ENCODE results near the gene ARMH2. TPM values are rescaled to one million over a fixed set of nuclear protein-coding genes. Genes with fewer than 3 reads are reported as not detected.

ARMH2 gene
- polyA plus RNA-seq, 3 donors from 2014 or later, result not detected

DNA sequence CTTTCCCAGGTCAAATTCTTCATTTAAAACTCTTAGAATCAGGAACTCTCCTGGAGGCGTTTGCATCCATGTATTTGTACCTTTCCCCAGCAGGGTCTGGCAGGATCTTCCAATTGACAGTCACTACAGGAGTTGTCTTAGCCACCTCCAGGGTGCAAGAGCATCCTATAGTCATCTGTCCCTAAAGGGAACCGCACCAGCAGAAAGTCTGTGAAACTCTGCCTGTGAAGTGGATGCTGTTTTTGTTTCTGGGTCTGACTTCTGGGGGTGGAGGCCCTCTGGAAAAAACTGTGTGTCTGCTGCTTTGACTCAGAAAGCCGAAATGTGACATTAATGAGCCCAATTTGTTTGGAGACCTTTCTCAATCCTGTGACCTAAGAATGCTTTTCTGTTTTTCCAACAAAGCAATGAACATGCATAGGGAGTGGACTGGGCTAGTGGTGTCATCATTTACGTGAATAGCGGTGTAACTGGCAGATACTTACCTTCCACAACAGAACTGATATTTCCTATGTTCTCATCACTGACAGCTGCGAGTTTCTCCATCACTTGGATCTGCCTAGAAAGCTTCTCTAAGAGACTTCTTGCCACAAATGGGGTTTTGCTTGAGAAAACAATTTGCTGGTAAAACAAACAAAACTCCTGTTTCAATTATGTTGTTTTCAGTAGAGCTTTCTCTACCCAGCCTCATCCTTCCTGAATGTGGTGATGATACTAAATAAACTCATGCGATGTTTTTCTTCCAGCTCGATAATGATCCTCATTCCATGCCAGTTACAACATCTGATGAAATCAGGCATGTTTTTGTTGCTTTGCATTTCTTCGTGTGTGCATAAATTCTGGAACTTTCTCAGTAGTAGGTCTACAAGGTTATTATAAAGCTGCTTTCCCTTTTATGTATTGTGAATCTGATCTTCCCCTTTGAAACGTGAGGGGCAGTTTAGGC is 33.3 kb upstream of the ARMH2 start:
- H3K36me3 Mint-ChIP-seq, result peaks cover 31 to 89% (median 61%) of the 10 kb centered on the region in 3 donors
- H3K4me1 Mint-ChIP-seq, result peaks cover 33 to 66% of the 10 kb centered on the region in 2 donors
- DNase-seq, result no peak
- peak overlapping the region; percentile 28 to 89 (median 69) for H3K27ac Mint-ChIP-seq
- H3K27me3 Mint-ChIP-seq (ENCODE audit: low read depth in 3 of 3), result peaks cover 2 to 50% (median 12%) of the 10 kb centered on the region in 3 donors
- H3K9me3 Mint-ChIP-seq, result no peaks in the 10 kb centered on the region
- no peak overlapping the region for H3K4me3 Mint-ChIP-seq

DNA sequence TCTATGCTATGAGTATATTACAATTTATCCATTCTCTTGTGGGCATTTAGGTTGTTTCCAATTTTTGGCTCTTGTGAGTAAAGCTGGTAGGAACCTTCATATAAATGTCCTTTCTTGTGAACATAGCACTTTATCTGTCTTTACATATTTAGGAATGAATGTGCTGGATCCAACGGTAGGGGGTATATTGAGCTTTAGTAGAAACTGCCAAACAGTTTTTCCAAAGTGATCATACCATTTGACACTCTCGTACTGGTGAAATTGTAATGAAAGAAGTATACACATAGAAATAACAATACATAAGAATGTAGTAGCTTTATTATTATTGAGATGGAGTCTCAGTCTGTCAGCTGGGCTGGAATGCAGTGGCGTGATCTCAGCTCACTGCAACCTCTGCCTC is 30.9 kb upstream of the ARMH2 start:
- Mint-ChIP-seq H3K9me3 (no peaks in the 10 kb centered on the region), H3K4me3 (no peak overlapping the region), H3K27me3 (ENCODE audit: low read depth in 3 of 3) (peaks cover 2 to 38% (median 6%) of the 10 kb centered on the region in 3 donors), H3K27ac (peak overlapping the region in 2 of 6 donors; percentile 49 to 59), H3K4me1 (peaks cover 22 to 51% of the 10 kb centered on the region in 2 donors), H3K36me3 (peaks cover 29 to 76% (median 57%) of the 10 kb centered on the region in 3 donors)
- no peak for DNase-seq

DNA sequence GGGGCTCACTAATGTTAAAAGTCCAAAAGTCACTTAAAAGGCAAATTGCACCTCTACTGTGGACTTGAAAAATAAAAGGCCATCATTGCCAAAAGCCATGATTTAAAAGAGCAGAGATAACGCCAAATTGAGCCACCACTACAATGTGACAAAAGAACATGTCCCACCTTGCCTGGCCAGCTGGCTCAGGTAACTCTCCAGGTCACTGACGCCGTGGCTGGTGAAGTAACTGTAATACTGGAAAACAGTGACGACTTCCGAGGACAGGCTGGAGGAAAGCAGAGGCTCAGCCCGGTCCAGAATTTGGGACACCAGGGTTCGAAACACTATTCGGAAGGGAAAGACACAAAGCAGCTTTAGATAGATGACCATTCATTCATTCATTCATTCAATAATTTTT is 29.3 kb upstream of the ARMH2 start:
- Mint-ChIP-seq H3K36me3 (peaks cover 24 to 70% (median 54%) of the 10 kb centered on the region in 3 donors), H3K4me1 (peaks cover 16 to 49% of the 10 kb centered on the region in 2 donors), H3K27ac (peak overlapping the region in 5 of 6 donors; percentile 51 to 68 (median 64)), H3K4me3 (no peak overlapping the region), H3K27me3 (ENCODE audit: low read depth in 3 of 3) (peaks cover 0 to 34% (median 2%) of the 10 kb centered on the region in 3 donors), H3K9me3 (no peaks in the 10 kb centered on the region)
- no peak for DNase-seq

- peaks cover 10 to 46% of the 10 kb centered on the region in 2 donors for H3K4me1 Mint-ChIP-seq
- H3K27ac Mint-ChIP-seq, result peak overlapping the region in 5 of 6 donors; percentile 25 to 68 (median 51)
- peaks cover 17 to 62% (median 46%) of the 10 kb centered on the region in 3 donors for H3K36me3 Mint-ChIP-seq
- no peak overlapping the region for H3K4me3 Mint-ChIP-seq
- H3K9me3 Mint-ChIP-seq, result no peaks in the 10 kb centered on the region
- peaks cover 0 to 30% (median 2%) of the 10 kb centered on the region in 3 donors for H3K27me3 Mint-ChIP-seq (ENCODE audit: low read depth in 3 of 3)
- no peak for DNase-seq
Observed at GRCh38 chr6:24827162-24827561, 28.4 kb upstream of the ARMH2 start.

GRCh38 chr6:24825130-24825630 is 26.5 kb upstream of the ARMH2 start:
- DNase-seq, result no peak
- Mint-ChIP-seq H3K36me3 (peaks cover 12 to 56% (median 38%) of the 10 kb centered on the region in 3 donors), H3K4me3 (no peak overlapping the region), H3K4me1 (peaks cover 24 to 51% of the 10 kb centered on the region in 2 donors), H3K27ac (peak overlapping the region in 5 of 6 donors; percentile 53 to 83 (median 70)), H3K9me3 (no peaks in the 10 kb centered on the region), H3K27me3 (ENCODE audit: low read depth in 3 of 3) (peaks cover 0 to 24% (median 4%) of the 10 kb centered on the region in 3 donors)

GRCh38 chr6:24824142-24824938 is 25.6 kb upstream of the ARMH2 start:
- peak overlapping the region in 5 of 6 donors; percentile 45 to 78 (median 57) for H3K27ac Mint-ChIP-seq
- no peak for DNase-seq
- H3K36me3 Mint-ChIP-seq, result peaks cover 12 to 49% (median 38%) of the 10 kb centered on the region in 3 donors
- peaks cover 24 to 52% of the 10 kb centered on the region in 2 donors for H3K4me1 Mint-ChIP-seq
- peaks cover 0 to 21% (median 4%) of the 10 kb centered on the region in 3 donors for H3K27me3 Mint-ChIP-seq (ENCODE audit: low read depth in 3 of 3)
- no peak overlapping the region for H3K4me3 Mint-ChIP-seq
- H3K9me3 Mint-ChIP-seq, result no peaks in the 10 kb centered on the region

GRCh38 chr6:24823185-24823584 is 24.5 kb upstream of the ARMH2 start:
- Mint-ChIP-seq H3K36me3 (peaks cover 12 to 50% (median 41%) of the 10 kb centered on the region in 3 donors), H3K9me3 (no peaks in the 10 kb centered on the region), H3K27ac (peak overlapping the region in 3 of 6 donors; percentile 19 to 46 (median 42)), H3K4me1 (peaks cover 25 to 60% of the 10 kb centered on the region in 2 donors), H3K27me3 (ENCODE audit: low read depth in 3 of 3) (peaks cover 0 to 15% (median 4%) of the 10 kb centered on the region in 3 donors), H3K4me3 (no peak overlapping the region)
- no peak for DNase-seq

DNA sequence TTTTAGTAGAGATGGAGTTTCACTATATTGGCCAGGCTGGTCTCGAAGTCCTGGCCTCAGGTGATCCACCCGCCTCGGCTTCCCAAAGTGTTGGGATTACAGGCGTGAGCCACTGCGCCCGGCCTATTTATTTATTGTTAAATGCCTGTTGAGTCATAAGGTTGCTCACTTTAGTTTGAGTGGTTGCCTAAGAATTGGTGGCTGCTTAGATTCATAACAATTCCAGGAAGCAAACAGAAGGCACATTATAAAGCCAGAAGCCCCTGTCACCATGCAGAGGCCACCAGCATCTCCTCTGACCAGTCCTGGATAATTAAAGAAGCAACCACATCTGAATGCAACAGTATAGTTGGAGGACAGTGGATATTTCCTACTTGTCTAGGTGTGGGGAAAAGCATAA is 24.0 kb upstream of the ARMH2 start:
- Mint-ChIP-seq H3K4me3 (no peak overlapping the region), H3K9me3 (no peaks in the 10 kb centered on the region), H3K4me1 (peaks cover 25 to 56% of the 10 kb centered on the region in 2 donors), H3K27me3 (ENCODE audit: low read depth in 3 of 3) (peaks cover 0 to 15% (median 4%) of the 10 kb centered on the region in 3 donors), H3K27ac (peak overlapping the region in 3 of 6 donors; percentile 17 to 46 (median 20)), H3K36me3 (peaks cover 12 to 50% (median 36%) of the 10 kb centered on the region in 3 donors)
- DNase-seq, result no peak

DNA sequence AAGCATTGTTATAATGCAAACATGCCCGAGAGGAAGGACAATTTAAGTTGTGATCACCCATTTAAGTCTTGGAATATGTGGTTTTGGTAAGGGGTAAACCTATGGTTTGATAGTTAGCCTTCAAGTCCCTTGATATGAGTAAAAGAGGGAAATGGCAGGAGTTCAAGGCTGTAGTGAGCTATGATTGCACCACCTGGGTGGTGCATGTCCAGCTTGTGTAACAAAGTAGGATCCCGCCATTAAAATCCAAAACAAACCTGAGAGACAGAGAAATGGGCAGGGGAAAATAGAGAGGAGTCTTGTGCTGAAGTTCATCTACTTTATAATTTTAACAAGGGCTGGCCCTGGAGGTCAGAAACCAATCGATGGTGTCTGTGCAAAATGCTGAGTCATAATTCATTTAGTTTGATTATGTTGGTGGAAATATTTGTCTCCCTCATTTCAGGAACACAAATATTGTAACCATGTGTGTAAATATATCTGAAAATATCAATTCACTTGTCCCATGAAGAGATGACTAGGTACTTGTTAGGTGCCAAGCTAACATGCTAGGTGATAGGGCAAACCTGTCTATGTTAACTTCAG is 23.2 kb upstream of the ARMH2 start:
- Mint-ChIP-seq H3K36me3 (peaks cover 12 to 45% (median 30%) of the 10 kb centered on the region in 3 donors), H3K27me3 (ENCODE audit: low read depth in 3 of 3) (peaks cover 0 to 15% (median 4%) of the 10 kb centered on the region in 3 donors), H3K9me3 (no peaks in the 10 kb centered on the region), H3K4me1 (peaks cover 25 to 52% of the 10 kb centered on the region in 2 donors), H3K27ac (peak overlapping the region; percentile 62 to 86 (median 74)), H3K4me3 (peak overlapping the region in 1 of 5 donors; percentile 44)
- no peak for DNase-seq

DNA sequence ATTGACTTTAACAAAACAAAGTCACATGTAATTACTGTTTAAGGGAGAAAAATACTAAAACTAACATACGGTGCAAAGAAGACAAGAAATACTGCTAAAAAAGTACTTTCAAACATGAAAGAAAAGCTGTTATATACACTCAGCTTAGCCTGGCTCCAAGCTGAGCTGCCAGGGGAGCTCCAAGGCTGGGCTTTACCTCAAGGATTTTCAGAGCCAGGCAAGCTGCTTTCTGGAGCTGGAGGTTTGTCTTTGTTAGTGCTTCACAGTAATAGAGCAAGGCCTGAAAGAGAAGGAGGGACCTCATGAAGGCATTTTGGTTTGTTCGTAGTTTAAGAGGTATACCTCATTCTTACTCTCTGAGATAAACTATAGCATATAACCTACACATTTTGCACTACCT is 19.6 kb upstream of the ARMH2 start:
- Mint-ChIP-seq H3K27me3 (ENCODE audit: low read depth in 3 of 3) (peaks cover 0 to 7% (median 4%) of the 10 kb centered on the region in 3 donors), H3K36me3 (peaks cover 0 to 29% (median 16%) of the 10 kb centered on the region in 3 donors), H3K4me3 (no peak overlapping the region), H3K4me1 (peaks cover 16 to 33% of the 10 kb centered on the region in 2 donors), H3K9me3 (no peaks in the 10 kb centered on the region), H3K27ac (peak overlapping the region in 5 of 6 donors; percentile 30 to 79 (median 68))
- DNase-seq, result no peak

- Mint-ChIP-seq H3K27me3 (ENCODE audit: low read depth in 3 of 3) (peaks cover 3 to 12% (median 7%) of the 10 kb centered on the region in 3 donors), H3K4me1 (peaks cover 2 to 11% of the 10 kb centered on the region in 2 donors), H3K9me3 (no peaks in the 10 kb centered on the region), H3K36me3 (peaks cover 10 to 36% (median 16%) of the 10 kb centered on the region in 3 donors), H3K4me3 (no peak overlapping the region), H3K27ac (peak overlapping the region in 5 of 6 donors; percentile 18 to 68 (median 58))
- DNase-seq, result no peak
Observed at GRCh38 chr6:24809728-24810127, 11.0 kb upstream of the ARMH2 start.

- peak overlapping the region in 4 of 6 donors; percentile 1 to 62 (median 32) for H3K27ac Mint-ChIP-seq
- peaks cover 3 to 17% (median 7%) of the 10 kb centered on the region in 3 donors for H3K27me3 Mint-ChIP-seq (ENCODE audit: low read depth in 3 of 3)
- peaks cover 16 to 46% (median 18%) of the 10 kb centered on the region in 3 donors for H3K36me3 Mint-ChIP-seq
- no peak for DNase-seq
- no peak overlapping the region for H3K4me3 Mint-ChIP-seq
- no peaks in the 10 kb centered on the region for H3K9me3 Mint-ChIP-seq
- peaks cover 2 to 11% of the 10 kb centered on the region in 2 donors for H3K4me1 Mint-ChIP-seq
Observed at GRCh38 chr6:24807584-24807983, 8.9 kb upstream of the ARMH2 start.

Data from immature natural killer cell (primary cell).